Muscle layer of colon (tissue), 2 donors: ENCODE measurements around the gene FOXP4.

Experiments
- H3K27ac ChIP-seq: one replicate; pipeline ENCODE4 v1.7.0; 2013; ENCODE audit warnings: low read depth, mild to moderate bottlenecking, low read length, moderate library complexity
- H3K27me3 ChIP-seq, 2 donors: one replicate each; pipeline ENCODE4 v1.7.0; 2013; ENCODE audit warnings: low read length in 2 of 2, mild to moderate bottlenecking in 2 of 2; ENCODE audit not compliant: insufficient read depth in 2 of 2, control insufficient read depth in 1 of 2
- H3K36me3 ChIP-seq: one replicate; pipeline ENCODE4 v1.7.0; 2013; ENCODE audit warnings: mild to moderate bottlenecking, low read length; ENCODE audit not compliant: insufficient read depth
- H3K4me1 ChIP-seq: one replicate; pipeline ENCODE4 v1.7.0; 2013; ENCODE audit warnings: mild to moderate bottlenecking, low read length; ENCODE audit not compliant: insufficient read depth
- H3K4me3 ChIP-seq, 2 donors: one replicate each; pipeline ENCODE4 v1.7.0; 2013; ENCODE audit warnings: low read length in 2 of 2, low read depth in 1 of 2, mild to moderate bottlenecking in 1 of 2, moderate library complexity in 1 of 2
- H3K9ac ChIP-seq: one replicate; pipeline ENCODE4 v1.7.0; 2013; ENCODE audit warnings: low read length
- H3K9me3 ChIP-seq: one replicate; pipeline ENCODE4 v1.7.0; 2013; ENCODE audit warnings: mild to moderate bottlenecking, low read length
- donor health status: abdominal sarcoma.
- donor health status: Adenocarcinoma of cecum.

Gene FOXP4

GRCh38 chr6:41523915-41524633 is 22.1 kb upstream of the FOXP4 start:
- peaks cover 6% of the 10 kb centered on the region for H3K4me1 ChIP-seq
- H3K9ac ChIP-seq, result no peak overlapping the region
- no peak overlapping the region for H3K4me3 ChIP-seq
- H3K36me3 ChIP-seq, result no peaks in the 10 kb centered on the region
- no peaks in the 10 kb centered on the region for H3K9me3 ChIP-seq
- no peak overlapping the region for H3K27ac ChIP-seq
- H3K27me3 ChIP-seq, result peaks cover 15 to 16% of the 10 kb centered on the region in 2 donors

GRCh38 chr6:41524634-41525011 is 21.6 kb upstream of the FOXP4 start:
- Histone ChIP-seq H3K27ac (no peak overlapping the region), H3K27me3 (peaks cover 15 to 16% of the 10 kb centered on the region in 2 donors), H3K4me1 (peaks cover 6% of the 10 kb centered on the region), H3K9me3 (no peaks in the 10 kb centered on the region), H3K9ac (no peak overlapping the region), H3K4me3 (no peak overlapping the region), H3K36me3 (no peaks in the 10 kb centered on the region)

GRCh38 chr6:41527721-41528408 is 18.3 kb upstream of the FOXP4 start:
- peaks cover 11 to 16% of the 10 kb centered on the region in 2 donors for H3K27me3 ChIP-seq
- peaks cover 6% of the 10 kb centered on the region for H3K4me1 ChIP-seq
- no peaks in the 10 kb centered on the region for H3K36me3 ChIP-seq
- H3K9ac ChIP-seq, result no peak overlapping the region
- no peak overlapping the region for H3K27ac ChIP-seq
- no peaks in the 10 kb centered on the region for H3K9me3 ChIP-seq
- no peak overlapping the region for H3K4me3 ChIP-seq

GRCh38 chr6:41528409-41528963 is 17.7 kb upstream of the FOXP4 start:
- Histone ChIP-seq H3K27me3 (peaks cover 6 to 10% of the 10 kb centered on the region in 2 donors), H3K4me3 (no peak overlapping the region), H3K36me3 (no peaks in the 10 kb centered on the region), H3K4me1 (peaks cover 6% of the 10 kb centered on the region), H3K27ac (no peak overlapping the region), H3K9me3 (no peaks in the 10 kb centered on the region), H3K9ac (no peak overlapping the region)

- H3K9ac ChIP-seq, result no peak overlapping the region
- H3K9me3 ChIP-seq, result no peaks in the 10 kb centered on the region
- no peaks in the 10 kb centered on the region for H3K36me3 ChIP-seq
- no peak overlapping the region for H3K4me3 ChIP-seq
- H3K27ac ChIP-seq, result no peak overlapping the region
- H3K4me1 ChIP-seq, result peaks cover 6% of the 10 kb centered on the region
- peaks cover under 1 to 7% of the 10 kb centered on the region in 2 donors for H3K27me3 ChIP-seq
These were observed 17.1 kb upstream of the FOXP4 start for GRCh38 chr6:41529049-41529448.

- H3K36me3 ChIP-seq, result no peaks in the 10 kb centered on the region
- peaks cover 6% of the 10 kb centered on the region for H3K4me1 ChIP-seq
- no peaks in the 10 kb centered on the region for H3K9me3 ChIP-seq
- no peak overlapping the region for H3K9ac ChIP-seq
- H3K4me3 ChIP-seq, result no peak overlapping the region
- H3K27me3 ChIP-seq, result peaks cover 0 to 7% of the 10 kb centered on the region in 2 donors
- no peak overlapping the region for H3K27ac ChIP-seq
These were observed 16.2 kb upstream of the FOXP4 start for GRCh38 chr6:41529970-41530369.

- H3K27me3 ChIP-seq, result peaks cover 0 to 7% of the 10 kb centered on the region in 2 donors
These were observed 15.7 kb upstream of the FOXP4 start for GRCh38 chr6:41530476-41530875.

GRCh38 chr6:41531016-41531415 is 15.2 kb upstream of the FOXP4 start:
- Histone ChIP-seq H3K36me3 (no peaks in the 10 kb centered on the region), H3K27me3 (peaks cover 0 to 7% of the 10 kb centered on the region in 2 donors), H3K4me3 (no peak overlapping the region), H3K9me3 (no peaks in the 10 kb centered on the region), H3K4me1 (peaks cover 6% of the 10 kb centered on the region), H3K27ac (no peak overlapping the region), H3K9ac (no peak overlapping the region)

More at GRCh38 chr6:41530476-41530875, 15.7 kb upstream of the FOXP4 start:
- no peaks in the 10 kb centered on the region for H3K36me3 ChIP-seq
- H3K4me1 ChIP-seq, result peaks cover 6% of the 10 kb centered on the region
- H3K9ac ChIP-seq, result no peak overlapping the region
- H3K27ac ChIP-seq, result no peak overlapping the region
- H3K4me3 ChIP-seq, result no peak overlapping the region
- H3K9me3 ChIP-seq, result no peaks in the 10 kb centered on the region

GRCh38 chr6:41531591-41532582 is 14.3 kb upstream of the FOXP4 start:
- H3K27ac ChIP-seq, result no peak overlapping the region
- H3K4me3 ChIP-seq, result no peak overlapping the region
- H3K36me3 ChIP-seq, result no peaks in the 10 kb centered on the region
- H3K4me1 ChIP-seq, result peaks cover 6% of the 10 kb centered on the region
- no peaks in the 10 kb centered on the region for H3K9me3 ChIP-seq
- no peak overlapping the region for H3K9ac ChIP-seq
- peaks cover 0 to 7% of the 10 kb centered on the region in 2 donors for H3K27me3 ChIP-seq

- no peaks in the 10 kb centered on the region for H3K9me3 ChIP-seq
- H3K27ac ChIP-seq, result no peak overlapping the region
- H3K36me3 ChIP-seq, result no peaks in the 10 kb centered on the region
- no peak overlapping the region for H3K9ac ChIP-seq
- H3K4me3 ChIP-seq, result no peak overlapping the region
- H3K27me3 ChIP-seq, result no peaks in the 10 kb centered on the region
- H3K4me1 ChIP-seq, result no peaks in the 10 kb centered on the region
These were observed 10.4 kb upstream of the FOXP4 start for GRCh38 chr6:41535766-41536165.
